Measurements from ENCODE around the gene SPATS2L.

The SPATS2L gene

DNA sequence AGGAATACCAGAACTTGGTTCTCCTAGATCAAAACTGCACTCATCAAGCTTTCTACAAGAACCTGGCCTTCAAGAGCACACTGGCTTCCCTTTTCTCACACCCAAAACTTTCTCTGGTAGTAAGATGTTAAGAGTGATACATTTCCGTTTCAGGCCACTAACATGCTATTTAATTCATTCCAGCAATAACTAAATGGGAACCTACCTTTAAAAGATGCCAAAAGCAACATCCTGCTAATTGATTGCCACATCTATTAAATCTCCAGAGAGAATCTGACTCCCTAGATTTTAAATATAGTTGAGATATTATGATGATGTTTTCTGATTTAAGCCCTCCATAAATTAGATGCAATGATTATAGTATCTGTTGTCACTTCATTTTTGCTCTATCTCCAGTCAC, 131.8 kb downstream of the SPATS2L start:
- H3K36me3 ChIP-seq (replicated peaks; ENCODE audit: insufficient read depth, low read length) = no peaks in the 10 kb centered on the region
- H3K4me2 ChIP-seq (ENCODE audit: low read depth, low read length) = no peak overlapping the region
- no peaks in the 10 kb centered on the region for H3K27me3 ChIP-seq (replicated peaks; ENCODE audit: insufficient read depth, low read length)

DNA sequence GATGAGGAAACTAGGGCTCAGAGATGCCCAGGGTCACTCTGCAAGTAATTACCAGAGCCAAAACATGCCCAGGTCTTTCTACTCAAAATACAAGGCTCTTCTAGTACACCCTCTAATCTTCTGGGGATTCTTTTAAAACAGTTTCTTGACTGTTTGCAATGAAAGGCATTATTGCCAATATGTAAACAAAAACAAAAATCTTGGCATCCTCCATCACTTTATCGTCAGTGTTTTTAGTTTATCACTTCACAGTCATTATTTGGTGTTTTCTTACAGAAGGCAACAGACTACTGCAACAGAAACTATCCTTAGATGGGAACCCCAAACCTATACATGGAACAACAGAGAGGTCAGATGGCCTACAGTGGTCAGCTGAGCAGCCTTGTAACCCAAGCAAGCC, 132.4 kb downstream of the SPATS2L start:
- H3F3A ChIP-seq (ENCODE audit: insufficient read depth, low read length) = no peaks in the 10 kb centered on the region
- H3K9ac ChIP-seq (ENCODE audit: low read length) = no peak overlapping the region
- no peak overlapping the region for H2AFZ ChIP-seq (ENCODE audit: low read length)
- no peak overlapping the region for H3K4me3 ChIP-seq (ENCODE audit: low read length)
- H3K36me3 ChIP-seq (replicated peaks; ENCODE audit: insufficient read depth, low read length) = no peaks in the 10 kb centered on the region
- no peak overlapping the region for H3K4me2 ChIP-seq (ENCODE audit: low read depth, low read length)
- H3K79me2 ChIP-seq (ENCODE audit: low read length) = no peaks in the 10 kb centered on the region
- no peak for TF ChIP-seq EZH2phosphoT487 (IDR thresholded peaks at IDR 0.05; ENCODE audit: low read length)
- TF ChIP-seq, protein P1, sequence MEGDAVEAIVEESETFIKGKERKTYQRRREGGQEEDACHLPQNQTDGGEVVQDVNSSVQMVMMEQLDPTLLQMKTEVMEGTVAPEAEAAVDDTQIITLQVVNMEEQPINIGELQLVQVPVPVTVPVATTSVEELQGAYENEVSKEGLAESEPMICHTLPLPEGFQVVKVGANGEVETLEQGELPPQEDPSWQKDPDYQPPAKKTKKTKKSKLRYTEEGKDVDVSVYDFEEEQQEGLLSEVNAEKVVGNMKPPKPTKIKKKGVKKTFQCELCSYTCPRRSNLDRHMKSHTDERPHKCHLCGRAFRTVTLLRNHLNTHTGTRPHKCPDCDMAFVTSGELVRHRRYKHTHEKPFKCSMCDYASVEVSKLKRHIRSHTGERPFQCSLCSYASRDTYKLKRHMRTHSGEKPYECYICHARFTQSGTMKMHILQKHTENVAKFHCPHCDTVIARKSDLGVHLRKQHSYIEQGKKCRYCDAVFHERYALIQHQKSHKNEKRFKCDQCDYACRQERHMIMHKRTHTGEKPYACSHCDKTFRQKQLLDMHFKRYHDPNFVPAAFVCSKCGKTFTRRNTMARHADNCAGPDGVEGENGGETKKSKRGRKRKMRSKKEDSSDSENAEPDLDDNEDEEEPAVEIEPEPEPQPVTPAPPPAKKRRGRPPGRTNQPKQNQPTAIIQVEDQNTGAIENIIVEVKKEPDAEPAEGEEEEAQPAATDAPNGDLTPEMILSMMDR (IDR thresholded peaks at IDR 0.05; ENCODE audit: low read length) = no peak
- TF ChIP-seq EZH2 (optimal IDR thresholded peaks at IDR 0.05; ENCODE audit: low read depth, low read length) = no peak
- H3K9me2 ChIP-seq (replicated peaks; ENCODE audit: insufficient read depth, low read length) = no peaks in the 10 kb centered on the region
- H3K4me1 ChIP-seq (ENCODE audit: low read length) = no peaks in the 10 kb centered on the region
- H4K20me1 ChIP-seq (ENCODE audit: insufficient read depth, low read length) = no peaks in the 10 kb centered on the region
- H3K27ac ChIP-seq (ENCODE audit: low read length) = no peak overlapping the region
- no peak for DNase-seq
- no peaks in the 10 kb centered on the region for H3K9me3 ChIP-seq (replicated peaks; ENCODE audit: insufficient read depth, low read length)
- H3K27me3 ChIP-seq (replicated peaks; ENCODE audit: insufficient read depth, low read length) = no peaks in the 10 kb centered on the region

More for the DNA sequence above, 131.8 kb downstream of the SPATS2L start:
- Histone ChIP-seq H3K9me3 (replicated peaks; ENCODE audit: insufficient read depth, low read length) (no peaks in the 10 kb centered on the region), H3K4me1 (ENCODE audit: low read length) (no peaks in the 10 kb centered on the region), H3F3A (ENCODE audit: insufficient read depth, low read length) (no peaks in the 10 kb centered on the region), H2AFZ (ENCODE audit: low read length) (no peak overlapping the region), H4K20me1 (ENCODE audit: insufficient read depth, low read length) (no peaks in the 10 kb centered on the region), H3K9ac (ENCODE audit: low read length) (no peak overlapping the region), H3K27ac (ENCODE audit: low read length) (no peak overlapping the region), H3K79me2 (ENCODE audit: low read length) (no peaks in the 10 kb centered on the region), H3K9me2 (replicated peaks; ENCODE audit: insufficient read depth, low read length) (no peaks in the 10 kb centered on the region), H3K4me3 (ENCODE audit: low read length) (no peak overlapping the region)
- no peak for TF ChIP-seq EZH2phosphoT487 (IDR thresholded peaks at IDR 0.05; ENCODE audit: low read length)
- TF ChIP-seq, protein P1 (IDR thresholded peaks at IDR 0.05; ENCODE audit: low read length) = no peak
- no peak for TF ChIP-seq EZH2 (optimal IDR thresholded peaks at IDR 0.05; ENCODE audit: low read depth, low read length)
- no peak for DNase-seq

DNA sequence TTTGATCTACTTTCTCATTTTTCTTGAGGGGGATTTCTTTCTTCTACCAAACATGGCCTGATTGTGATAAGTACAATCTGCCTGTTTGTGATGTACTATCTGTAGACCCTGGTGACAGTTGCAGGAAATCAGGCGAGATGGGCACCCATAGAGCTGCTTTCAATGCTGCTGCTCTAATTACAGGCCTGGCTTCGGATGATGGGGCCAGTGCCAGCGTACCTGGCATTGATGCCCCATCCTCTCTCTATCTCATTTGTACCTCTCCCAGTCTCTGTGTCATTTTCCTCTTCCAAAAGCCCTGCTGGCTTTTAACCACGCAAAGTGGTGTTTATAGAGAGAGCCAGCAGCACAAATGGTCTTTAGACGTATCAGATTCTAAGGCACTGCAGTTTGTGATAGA, 133.5 kb downstream of the SPATS2L start:
- H3K9me3 ChIP-seq (replicated peaks; ENCODE audit: insufficient read depth, low read length) = no peaks in the 10 kb centered on the region
- H3K36me3 ChIP-seq (replicated peaks; ENCODE audit: insufficient read depth, low read length) = no peaks in the 10 kb centered on the region

More for the DNA sequence above, 133.5 kb downstream of the SPATS2L start:
- no peak overlapping the region for H3K4me3 ChIP-seq (ENCODE audit: low read length)
- DNase-seq = no peak
- no peaks in the 10 kb centered on the region for H3F3A ChIP-seq (ENCODE audit: insufficient read depth, low read length)
- no peaks in the 10 kb centered on the region for H4K20me1 ChIP-seq (ENCODE audit: insufficient read depth, low read length)
- H2AFZ ChIP-seq (ENCODE audit: low read length) = no peak overlapping the region
- H3K9ac ChIP-seq (ENCODE audit: low read length) = no peak overlapping the region
- H3K4me2 ChIP-seq (ENCODE audit: low read depth, low read length) = no peak overlapping the region
- H3K79me2 ChIP-seq (ENCODE audit: low read length) = no peaks in the 10 kb centered on the region
- H3K9me2 ChIP-seq (replicated peaks; ENCODE audit: insufficient read depth, low read length) = no peaks in the 10 kb centered on the region
- no peaks in the 10 kb centered on the region for H3K4me1 ChIP-seq (ENCODE audit: low read length)
- TF ChIP-seq, protein P1 (IDR thresholded peaks at IDR 0.05; ENCODE audit: low read length) = no peak
- TF ChIP-seq EZH2 (optimal IDR thresholded peaks at IDR 0.05; ENCODE audit: low read depth, low read length) (no peak), EZH2phosphoT487 (IDR thresholded peaks at IDR 0.05; ENCODE audit: low read length) (no peak)
- H3K27me3 ChIP-seq (replicated peaks; ENCODE audit: insufficient read depth, low read length) = no peaks in the 10 kb centered on the region
- no peak overlapping the region for H3K27ac ChIP-seq (ENCODE audit: low read length)

Data from MM.1S (cell line).